Measurements from ENCODE around the gene NUP210.

DNA sequence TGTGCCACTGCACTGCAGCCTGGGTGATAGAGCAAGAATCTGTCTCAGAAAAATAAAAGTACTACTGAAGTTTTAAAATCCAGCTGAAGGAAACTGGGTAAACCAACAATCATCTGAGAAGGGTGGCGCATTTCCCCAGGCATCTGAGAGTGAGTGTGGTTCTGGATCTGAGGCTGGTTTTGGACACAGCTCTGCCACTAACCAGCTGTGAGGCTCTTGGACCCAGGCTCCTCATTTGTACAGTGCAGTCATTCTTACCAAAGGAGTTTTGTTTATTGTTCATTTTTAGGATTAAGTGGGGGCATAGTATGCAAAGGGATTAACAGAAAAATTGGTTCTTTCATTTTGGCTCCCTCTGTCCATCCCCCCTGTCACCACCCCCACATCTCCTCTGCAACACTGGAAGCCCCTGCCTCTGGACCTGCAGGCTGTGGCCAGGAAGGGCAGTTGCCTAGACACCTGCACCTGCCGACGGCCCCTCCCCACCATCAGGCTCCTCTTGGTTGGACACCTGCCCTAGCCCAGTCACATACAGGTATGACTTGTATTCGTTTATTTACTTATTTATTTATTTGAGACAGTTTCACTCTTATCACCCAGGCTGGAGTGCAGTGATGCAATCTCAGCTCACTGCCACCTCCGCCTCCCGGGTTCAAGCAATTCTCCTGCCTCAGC lies 8.8 kb downstream of the NUP210 start:
- TF ChIP-seq EZH2 (IDR thresholded peaks at IDR 0.05) (no peak), POLR2AphosphoS5 (IDR thresholded peaks at IDR 0.05; ENCODE audit: borderline replicate concordance, low read depth, low read length) (no peak)

Data from SK-N-MC (cell line).